IMR-90 (cell line): ENCODE results near the gene AHR. TPM values are rescaled to one million over a fixed set of nuclear protein-coding genes. Genes with fewer than 3 reads are reported as not detected.
"Not testable (repeated sequence)": the region's sequence is repeated elsewhere in the genome, so short reads cannot be mapped to it uniquely, and the experiment has no call there.

Experiments used
- ATAC-seq: fragments of 200-7000 bp; cut with Tn5 transposase; 2 replicates; pipeline ENCODE4 v1.9.1; 2020; ENCODE audit warnings: low read depth, mild to moderate bottlenecking, moderate library complexity
- BruUV-seq: library from RNA; stranded (reverse); fragments of 400-500 nt; replicated peaks from 2 replicates; lab custom pipeline; 2021; lab: Mats Ljungman, UMichigan
- CTCF ChIA-PET: fragments of 300-600 bp; formaldehyde crosslinking; extraction: SDS; loops from one replicate; lab custom pipeline; 2021; ENCODE audit warnings: antibody characterized with exemption; lab: Yijun Ruan, JAX
- POLR2A ChIA-PET: fragments of 300-600 bp; sonication (Branson Sonifier 250); formaldehyde crosslinking; loops from one replicate; lab custom pipeline; 2022; ENCODE audit warnings: antibody characterized with exemption; ENCODE audit not compliant: unreplicated experiment; lab: Charles Lee
- DNase-seq: peaks from one replicate; pipeline ENCODE4 v3.0.0; 2013
- H2AFZ ChIP-seq: replicated peaks from 2 replicates; pipeline ENCODE3; 2013; ENCODE audit warnings: low read length, mild to moderate bottlenecking; ENCODE audit not compliant: poor library complexity
- H2AK5ac ChIP-seq: 2 replicates; pipeline ENCODE4 v1.6.1; 2013; ENCODE audit warnings: low read depth, low read length, inconsistent platforms
- H2AK9ac ChIP-seq: replicated peaks from 2 replicates; pipeline ENCODE3; 2013; ENCODE audit warnings: mild to moderate bottlenecking, low read depth, low read length, moderate library complexity; ENCODE audit not compliant: poor library complexity
- H2BK120ac ChIP-seq: 2 replicates; pipeline ENCODE4 v1.6.1; 2013; ENCODE audit warnings: low read depth, low read length, inconsistent platforms
- H2BK15ac ChIP-seq: 3 replicates; pipeline ENCODE4 v1.6.1; 2013; ENCODE audit warnings: low read depth, low read length, inconsistent platforms
- H2BK20ac ChIP-seq: 2 replicates; pipeline ENCODE4 v1.6.1; 2013; ENCODE audit warnings: low read depth, mild to moderate bottlenecking, inconsistent platforms, low read length, moderate library complexity
- H2BK5ac ChIP-seq: 2 replicates; pipeline ENCODE4 v1.6.1; 2013; ENCODE audit warnings: mild to moderate bottlenecking, low read depth, low read length, inconsistent platforms; ENCODE audit not compliant: poor library complexity, severe bottlenecking
- H3K14ac ChIP-seq: replicated peaks from 2 replicates; pipeline ENCODE4 v1.6.1; 2013; ENCODE audit warnings: low read depth, low read length, inconsistent platforms
- H3K18ac ChIP-seq: 2 replicates; pipeline ENCODE4 v1.6.1; 2013; ENCODE audit warnings: low read depth, low read length, control low read depth
- H3K23ac ChIP-seq: 2 replicates; pipeline ENCODE4 v1.6.1; 2013; ENCODE audit warnings: low read depth, low read length, inconsistent platforms
- H3K27ac ChIP-seq: 2 replicates; pipeline ENCODE4 v1.5.1; 2013; ENCODE audit warnings: mild to moderate bottlenecking, control low read depth, low read length; ENCODE audit not compliant: insufficient read depth
- H3K27me3 ChIP-seq: 2 replicates; pipeline ENCODE4 v1.6.1; 2013; ENCODE audit warnings: low read length; ENCODE audit not compliant: control insufficient read depth, insufficient read depth
- H3K36me3 ChIP-seq: 2 replicates; pipeline ENCODE4 v1.6.1; 2013; ENCODE audit warnings: low read length, mixed read lengths; ENCODE audit not compliant: control insufficient read depth, insufficient read depth
- H3K4ac ChIP-seq: 2 replicates; pipeline ENCODE4 v1.6.1; 2013; ENCODE audit warnings: low read depth, low read length, inconsistent platforms
- H3K4me1 ChIP-seq: 2 replicates; pipeline ENCODE4 v1.6.1; 2013; ENCODE audit warnings: low read length, mixed read lengths; ENCODE audit not compliant: control insufficient read depth, insufficient read depth
- H3K4me2 ChIP-seq: 2 replicates; pipeline ENCODE4 v1.6.1; 2013; ENCODE audit warnings: low read depth, mild to moderate bottlenecking, control low read depth, low read length, moderate library complexity
- H3K4me3 ChIP-seq: 2 replicates; pipeline ENCODE4 v1.5.1; 2013; ENCODE audit warnings: low read depth, mild to moderate bottlenecking, control low read depth, low read length, moderate library complexity; ENCODE audit not compliant: insufficient read depth
- H3K56ac ChIP-seq: 2 replicates; pipeline ENCODE4 v1.6.1; 2013; ENCODE audit warnings: low read length, inconsistent platforms; ENCODE audit not compliant: insufficient read depth; ENCODE audit errors: extremely low read depth
- H3K79me1 ChIP-seq, 2 experiments: 2 replicates each; pipeline ENCODE4 v1.6.1; 2013; ENCODE audit warnings: low read length in 2 of 2, inconsistent platforms in 1 of 2, low read depth in 1 of 2
- H3K9ac ChIP-seq: 2 replicates; pipeline ENCODE4 v1.6.1; 2013; ENCODE audit warnings: low read depth, low read length, control low read depth
- H3K9me1 ChIP-seq: 2 replicates; pipeline ENCODE4 v1.6.1; 2013; ENCODE audit warnings: low read length, inconsistent platforms; ENCODE audit not compliant: insufficient read depth
- H3K9me3 ChIP-seq: 2 replicates; pipeline ENCODE4 v1.6.1; 2013; ENCODE audit warnings: low read length; ENCODE audit not compliant: control insufficient read depth, insufficient read depth
- H4K20me1 ChIP-seq: 2 replicates; pipeline ENCODE4 v1.6.1; 2013; ENCODE audit warnings: low read length, inconsistent platforms; ENCODE audit not compliant: insufficient read depth
- H4K5ac ChIP-seq: 2 replicates; pipeline ENCODE4 v1.6.1; 2013; ENCODE audit warnings: mild to moderate bottlenecking, low read depth, low read length, control low read depth
- H4K8ac ChIP-seq, 2 experiments: 2 replicates each; pipeline ENCODE4 v1.6.1; 2013; ENCODE audit warnings: low read depth in 2 of 2, low read length in 2 of 2, control low read depth in 1 of 2, inconsistent platforms in 1 of 2
- H4K91ac ChIP-seq: 2 replicates; pipeline ENCODE4 v1.6.1; 2013; ENCODE audit warnings: low read depth, low read length, inconsistent platforms; ENCODE audit not compliant: insufficient read depth
- WGBS, 2 experiments: methylation state at CpG; one replicate each; pipeline versions ENCODE4 v1.1.5 to v1.1.7; 2013; ENCODE audit warnings: missing lambda C conversion rate in 2 of 2; ENCODE audit not compliant: insufficient read length in 1 of 2; ENCODE audit errors: extremely low coverage in 2 of 2; 5-methylcytosine and 5-hydroxymethylcytosine counted together
- dilution Hi-C: fragments of 300-500 bp; cut with HindIII; formaldehyde crosslinking; loops from one replicate; pipeline ENCODE4 v1.14.3; 2018; ENCODE audit warnings: low sequenced_read_pairs; ENCODE audit not compliant: unreplicated experiment
- in situ Hi-C: fragments of 300-500 bp; cut with MboI; formaldehyde crosslinking; loops from 3 replicates; pipeline ENCODE4 v1.14.3; 2019; ENCODE audit warnings: low sequenced_read_pairs, inconsistent platforms, mixed read lengths
- intact Hi-C: fragments of 100-400 bp; cut with micrococcal nuclease; formaldehyde crosslinking; loops from 2 replicates; pipeline ENCODE4 v1.10.0; 2022
- polyA plus RNA-seq, 3 experiments: library from polyadenylated mRNA; depleted of rRNA; stranded (reverse); fragments of >200 nt; gene quantifications; 2 replicates each; pipeline ENCODE4 v1.2.3, GENCODE V29; 2012; ENCODE audit warnings: low replicate concordance in 1 of 3
- total RNA-seq: library from RNA; depleted of rRNA; stranded (reverse); fragments of >200 nt; gene quantifications from 2 replicates; pipeline ENCODE4 v1.2.3, GENCODE V29; 2012

AHR gene
- total and polyA plus RNA-seq, 2 of the 4 experiments (the other 2 are of a cell fraction), result 6.9 to 55.2 TPM

GRCh38 chr7:17382408-17383354, 84.2 kb downstream of the AHR start:
- POLR2A ChIA-PET, H3K14ac ChIP-seq, H3K9ac ChIP-seq, H3K23ac ChIP-seq, CTCF ChIA-PET, dilution Hi-C loops, ATAC-seq, H2AK5ac ChIP-seq, H4K20me1 ChIP-seq, H3K4ac ChIP-seq, H2BK5ac ChIP-seq, H3K9me3 ChIP-seq, DNase-seq, intact Hi-C loops, in situ Hi-C loops, H4K8ac ChIP-seq, H4K91ac ChIP-seq, H2BK20ac ChIP-seq, H3K27me3 ChIP-seq, H3K4me1 ChIP-seq, H3K27ac ChIP-seq, H4K5ac ChIP-seq, H3K18ac ChIP-seq, H3K9me1 ChIP-seq, H3K4me3 ChIP-seq, H3K79me1 ChIP-seq, H3K36me3 ChIP-seq, H2AK9ac ChIP-seq, H2AFZ ChIP-seq, H2BK15ac ChIP-seq, H3K4me2 ChIP-seq, BruUV-seq, H2BK120ac ChIP-seq, H3K56ac ChIP-seq: not testable (repeated sequence)
- WGBS, 2 experiments, result no CpG with 5 or more reads among the region's 8 CpGs
